HCT116 (cell line): ENCODE measurements around the gene NDUFB6. TPM values are rescaled to one million over a fixed set of nuclear protein-coding genes. Genes with fewer than 3 reads are reported as not detected.

ENCODE experiments used
- ATAC-seq: fragments of 200-7000 bp; cut with Tn5 transposase; 2 replicates; pipeline ENCODE4 v1.9.1; 2020; ENCODE audit warnings: mild to moderate bottlenecking, moderate library complexity
- BruUV-seq: library from RNA; stranded (reverse); fragments of 400-500 nt; replicated peaks from 2 replicates; lab custom pipeline; 2021; lab: Mats Ljungman, UMichigan
- CTCF ChIA-PET: fragments of 300-600 bp; sonication (Branson Sonifier 250); formaldehyde crosslinking; loops from one replicate; lab custom pipeline; 2021; ENCODE audit warnings: antibody characterized with exemption; lab: Charles Lee
- POLR2A ChIA-PET: fragments of 300-600, 350-600 bp; sonication (Branson Sonifier 250); formaldehyde crosslinking; loops from one replicate; lab custom pipeline; 2021; ENCODE audit warnings: antibody characterized with exemption; lab: Charles Lee
- RAD21 ChIA-PET, 2 experiments: fragments of 300-600 bp; sonication (Branson Sonifier 250); formaldehyde crosslinking; loops; one replicate each; lab custom pipeline; 2023; ENCODE audit warnings: low total read pairs in 2 of 2; ENCODE audit not compliant: uncharacterized antibody in 2 of 2, unreplicated experiment in 2 of 2, low non-redundant PET in 1 of 2; lab: Charles Lee
- DNase-seq: peaks from one replicate; pipeline ENCODE4 v3.0.0-alpha.2; 2010; ENCODE audit warnings: low read depth, low spot score
- H2AFZ ChIP-seq: fragments of 200-600 bp; shearing (Covaris generic), sonication (generic); 2 replicates; pipeline ENCODE4 v1.6.1; 2017; ENCODE audit warnings: low read depth, mixed run types, mixed read lengths, antibody characterized with exemption, low read length; ENCODE audit not compliant: poor library complexity, severe bottlenecking
- H3K27ac ChIP-seq: 2 replicates; pipeline ENCODE4 v1.5.1; 2012; ENCODE audit warnings: low read depth, low read length
- H3K27me3 ChIP-seq: fragments of 200-600 bp; sonication (generic); 2 replicates; pipeline ENCODE4 v1.6.1; 2016; ENCODE audit warnings: mixed run types, low read length, mixed read lengths; ENCODE audit not compliant: insufficient read depth
- H3K36me3 ChIP-seq, 2 experiments: fragments of 200-500 bp in 1 of 2; fragments of 200-600 bp in 1 of 2; sonication (Bioruptor generic) in 1 of 2; sonication (generic) in 1 of 2; 2 replicates each; pipeline versions ENCODE4 v1.5.1 to v1.6.1; 2014 to 2016; ENCODE audit warnings: low read length in 2 of 2, inconsistent platforms in 1 of 2, mixed read lengths in 1 of 2, mixed run types in 1 of 2; ENCODE audit not compliant: insufficient read depth in 2 of 2, control insufficient read depth in 1 of 2
- H3K4me1 ChIP-seq, 2 experiments: fragments of 200-600 bp in 1 of 2; sonication (generic) in 1 of 2; 2 replicates each; pipeline versions ENCODE4 v1.5.1 to v1.6.1; 2012 to 2017; ENCODE audit warnings: low read length in 2 of 2, inconsistent platforms in 1 of 2, mild to moderate bottlenecking in 1 of 2, mixed read lengths in 1 of 2, mixed run types in 1 of 2, moderate library complexity in 1 of 2; ENCODE audit not compliant: insufficient read depth in 2 of 2, control insufficient read depth in 1 of 2
- H3K4me2 ChIP-seq: fragments of 200-600 bp; sonication (generic); 2 replicates; pipeline ENCODE4 v1.6.1; 2017; ENCODE audit warnings: mixed run types, low read length, mixed read lengths
- H3K4me3 ChIP-seq, 2 experiments: fragments of 200-600 bp in 1 of 2; sonication (generic) in 1 of 2; replicated peaks in 1 of 2; 2 replicates each; pipeline ENCODE4 v1.5.1; 2011 to 2016; ENCODE audit warnings: low read length in 2 of 2, control low read depth in 1 of 2, low read depth in 1 of 2, mild to moderate bottlenecking in 1 of 2, mixed read lengths in 1 of 2, mixed run types in 1 of 2
- H3K79me2 ChIP-seq: fragments of 200-600 bp; sonication (generic); 2 replicates; pipeline ENCODE4 v1.6.1; 2017; ENCODE audit warnings: mild to moderate bottlenecking, mixed run types, low read length, moderate library complexity, mixed read lengths; ENCODE audit not compliant: insufficient read depth
- H3K9ac ChIP-seq: fragments of 200-600 bp; sonication (generic); 2 replicates; pipeline ENCODE4 v1.6.1; 2016; ENCODE audit warnings: low read length, mixed read lengths
- H3K9me2 ChIP-seq: fragments of 200-600 bp; sonication (generic), shearing (Covaris generic); 2 replicates; pipeline ENCODE4 v1.6.1; 2017; ENCODE audit warnings: mixed run types, mild to moderate bottlenecking, moderate library complexity; ENCODE audit not compliant: insufficient read depth
- H3K9me3 ChIP-seq, 2 experiments: fragments of 200-500 bp in 1 of 2; fragments of 200-600 bp in 1 of 2; sonication (Bioruptor generic) in 1 of 2; sonication (generic) in 1 of 2; 2 replicates each; pipeline ENCODE4 v1.6.1; 2014 to 2017; ENCODE audit warnings: low read length in 2 of 2, mixed read lengths in 2 of 2, inconsistent platforms in 1 of 2, low read depth in 1 of 2, mild to moderate bottlenecking in 1 of 2, mixed run types in 1 of 2, moderate library complexity in 1 of 2; ENCODE audit not compliant: control insufficient read depth in 1 of 2, insufficient read depth in 1 of 2
- H4K20me1 ChIP-seq: fragments of 200-600 bp; sonication (generic), shearing (Covaris generic); 2 replicates; pipeline ENCODE4 v1.6.1; 2017; ENCODE audit warnings: mixed run types, mild to moderate bottlenecking, moderate library complexity; ENCODE audit not compliant: insufficient read depth
- CBX3 ChIP-seq: IDR thresholded peaks from 2 replicates; pipeline ENCODE4 v1.6.1; 2012; ENCODE audit warnings: low read depth
- EGR1 ChIP-seq: IDR thresholded peaks from 2 replicates; pipeline ENCODE4 v1.6.1; 2012; ENCODE audit warnings: low read depth
- ELF1 ChIP-seq: IDR thresholded peaks from 2 replicates; pipeline ENCODE4 v1.6.1; 2012; ENCODE audit warnings: low read depth, borderline replicate concordance
- EZH2 ChIP-seq: fragments of 200-600 bp; sonication (generic); IDR thresholded peaks from 2 replicates; pipeline ENCODE4 v1.6.1; 2017; ENCODE audit warnings: antibody characterized with exemption, mixed run types
- EZH2phosphoT487 ChIP-seq: fragments of 200-600 bp; IDR thresholded peaks from 2 replicates; pipeline ENCODE4 v1.6.1; 2018; ENCODE audit warnings: antibody characterized with exemption, borderline replicate concordance
- FOSL1 ChIP-seq: IDR thresholded peaks from 2 replicates; pipeline ENCODE4 v1.6.1; 2012; ENCODE audit warnings: low read depth
- JUND ChIP-seq: IDR thresholded peaks from 2 replicates; pipeline ENCODE4 v1.6.1; 2012
- POLR2A ChIP-seq: IDR thresholded peaks from 2 replicates; pipeline ENCODE4 v1.7.0; 2011; ENCODE audit warnings: borderline replicate concordance; ENCODE audit not compliant: insufficient read depth, insufficient read length; ENCODE audit errors: extremely low read depth
- POLR2AphosphoS5 ChIP-seq: IDR thresholded peaks from 2 replicates; pipeline ENCODE4 v1.6.1; 2011; ENCODE audit warnings: mild to moderate bottlenecking, low read depth, low read length, moderate library complexity
- RAD21 ChIP-seq: IDR thresholded peaks from 2 replicates; pipeline ENCODE4 v1.6.1; 2012; ENCODE audit warnings: low read depth, mild to moderate bottlenecking
- SP1 ChIP-seq: IDR thresholded peaks from 2 replicates; pipeline ENCODE4 v1.6.1; 2012; ENCODE audit warnings: low read depth
- SRF ChIP-seq: IDR thresholded peaks from 2 replicates; pipeline ENCODE4 v1.6.1; 2012; ENCODE audit warnings: low read depth
- TCF7L2 ChIP-seq: IDR thresholded peaks from 2 replicates; pipeline ENCODE4 v1.7.0; 2011; ENCODE audit warnings: borderline replicate concordance, inconsistent platforms; ENCODE audit not compliant: insufficient read depth, insufficient read length; ENCODE audit errors: extremely low read depth
- YY1 ChIP-seq: IDR thresholded peaks from 2 replicates; pipeline ENCODE4 v1.6.1; 2011; ENCODE audit warnings: low read length, low read depth, moderate library complexity, mild to moderate bottlenecking; ENCODE audit not compliant: insufficient replicate concordance; ENCODE audit errors: extremely low read depth
- ZFX ChIP-seq: fragments of 450-650 bp; IDR thresholded peaks from 2 replicates; pipeline ENCODE4 v1.6.1; 2017
- ZNF274 ChIP-seq: fragments of 200-500 bp; sonication (Bioruptor generic); IDR thresholded peaks from 2 replicates; pipeline ENCODE4 v1.6.1; 2014; ENCODE audit warnings: mild to moderate bottlenecking, low read depth, low read length, inconsistent platforms
- intact Hi-C: fragments of 100-400 bp; cut with micrococcal nuclease; formaldehyde crosslinking; loops from 2 replicates; pipeline ENCODE4 v1.10.0; 2022
- total RNA-seq: library from RNA; stranded (reverse); gene quantifications from one replicate; pipeline ENCODE4 v1.2.1, GENCODE V29; 2021; ENCODE audit not compliant: unreplicated experiment
- TF ChIP-seq, protein P1 (sequence below): IDR thresholded peaks from 2 replicates; pipeline ENCODE4 v1.6.1; 2012
- TF ChIP-seq, protein P2 (sequence below): IDR thresholded peaks from 2 replicates; pipeline ENCODE4 v1.6.1; 2012
- TF ChIP-seq, protein P3 (sequence below): IDR thresholded peaks from 2 replicates; pipeline ENCODE4 v1.6.1; 2012; ENCODE audit warnings: low read depth

Gene NDUFB6
- total RNA-seq, 1 experiment from 2014 or later, result 68.9 TPM

DNA sequence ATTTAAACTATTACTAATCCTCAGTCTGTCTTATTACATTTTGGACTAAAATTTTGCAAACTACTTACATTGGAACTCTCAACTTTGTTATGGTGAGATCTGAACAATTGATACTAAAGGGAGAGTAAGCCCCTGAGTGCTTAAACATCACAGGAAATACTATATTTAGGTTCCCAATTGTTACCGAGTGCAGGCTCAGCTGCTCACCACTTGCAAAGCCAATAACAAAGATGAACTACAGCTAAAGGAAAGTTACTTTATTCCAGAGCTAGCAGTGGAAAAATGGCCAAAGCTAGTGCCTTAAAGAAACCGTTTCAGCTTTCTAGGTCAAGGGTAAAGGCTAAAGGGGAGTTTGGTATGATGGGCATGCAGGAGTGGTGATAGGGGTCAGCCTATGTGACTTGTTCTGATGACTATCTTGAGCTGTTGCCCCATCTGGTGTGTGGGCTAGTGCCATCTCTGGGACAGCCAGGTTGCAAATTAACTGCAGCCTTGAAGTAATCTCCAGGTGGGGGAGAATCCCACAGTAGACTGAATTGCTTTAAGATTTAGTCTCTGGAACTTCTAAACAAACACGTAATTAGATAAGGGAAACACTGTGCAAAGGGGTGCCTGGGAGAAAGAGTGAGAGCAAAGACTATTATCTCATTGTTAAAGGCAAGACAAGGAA is 7.8 kb upstream of the NDUFB6 start:
- POLR2A ChIA-PET, result interaction anchor here (1.2 to 3.7 kb wide), 3 partner anchors 28 to 443 kb away, joined by 3 to 24 read pairs (median 3); partner anchors contain the start of genes SMIM27 and TOPORS
- BruUV-seq, result no TSS peak
- Histone ChIP-seq H3K36me3 (no peaks in the 10 kb centered on the region), H3K9me3 (no peaks in the 10 kb centered on the region), H3K4me3 (no peak overlapping the region), H3K9me2 (no peaks in the 10 kb centered on the region), H3K27ac (no peak overlapping the region), H3K4me1 (no peaks in the 10 kb centered on the region), H2AFZ (no peak overlapping the region), H3K27me3 (no peaks in the 10 kb centered on the region), H4K20me1 (no peaks in the 10 kb centered on the region), H3K4me2 (no peak overlapping the region), H3K9ac (no peak overlapping the region), H3K79me2 (no peaks in the 10 kb centered on the region)
- ATAC-seq (peak; percentile 38; the same call in 1 of the 2 replicates), DNase-seq (no peak)
- RAD21 ChIA-PET, result interaction anchor here (1.4 to 4.0 kb wide), 4 partner anchors 202 to 388 kb away, joined by 6 to 38 read pairs (median 21); no protein-coding TSS in a partner anchor
- TF ChIP-seq TCF7L2 (no peak), EGR1 (no peak), EZH2phosphoT487 (no peak), RAD21 (no peak), CBX3 (no peak), EZH2 (no peak), POLR2AphosphoS5 (no peak), POLR2A (no peak), SP1 (no peak), JUND (no peak), ELF1 (no peak), ZFX (no peak), FOSL1 (no peak), ZNF274 (no peak), YY1 (no peak), SRF (no peak)
- TF ChIP-seq, protein P1, sequence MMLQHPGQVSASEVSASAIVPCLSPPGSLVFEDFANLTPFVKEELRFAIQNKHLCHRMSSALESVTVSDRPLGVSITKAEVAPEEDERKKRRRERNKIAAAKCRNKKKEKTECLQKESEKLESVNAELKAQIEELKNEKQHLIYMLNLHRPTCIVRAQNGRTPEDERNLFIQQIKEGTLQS, result no peak
- TF ChIP-seq, protein P2, sequence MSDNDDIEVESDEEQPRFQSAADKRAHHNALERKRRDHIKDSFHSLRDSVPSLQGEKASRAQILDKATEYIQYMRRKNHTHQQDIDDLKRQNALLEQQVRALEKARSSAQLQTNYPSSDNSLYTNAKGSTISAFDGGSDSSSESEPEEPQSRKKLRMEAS, result no peak
- TF ChIP-seq, protein P3, sequence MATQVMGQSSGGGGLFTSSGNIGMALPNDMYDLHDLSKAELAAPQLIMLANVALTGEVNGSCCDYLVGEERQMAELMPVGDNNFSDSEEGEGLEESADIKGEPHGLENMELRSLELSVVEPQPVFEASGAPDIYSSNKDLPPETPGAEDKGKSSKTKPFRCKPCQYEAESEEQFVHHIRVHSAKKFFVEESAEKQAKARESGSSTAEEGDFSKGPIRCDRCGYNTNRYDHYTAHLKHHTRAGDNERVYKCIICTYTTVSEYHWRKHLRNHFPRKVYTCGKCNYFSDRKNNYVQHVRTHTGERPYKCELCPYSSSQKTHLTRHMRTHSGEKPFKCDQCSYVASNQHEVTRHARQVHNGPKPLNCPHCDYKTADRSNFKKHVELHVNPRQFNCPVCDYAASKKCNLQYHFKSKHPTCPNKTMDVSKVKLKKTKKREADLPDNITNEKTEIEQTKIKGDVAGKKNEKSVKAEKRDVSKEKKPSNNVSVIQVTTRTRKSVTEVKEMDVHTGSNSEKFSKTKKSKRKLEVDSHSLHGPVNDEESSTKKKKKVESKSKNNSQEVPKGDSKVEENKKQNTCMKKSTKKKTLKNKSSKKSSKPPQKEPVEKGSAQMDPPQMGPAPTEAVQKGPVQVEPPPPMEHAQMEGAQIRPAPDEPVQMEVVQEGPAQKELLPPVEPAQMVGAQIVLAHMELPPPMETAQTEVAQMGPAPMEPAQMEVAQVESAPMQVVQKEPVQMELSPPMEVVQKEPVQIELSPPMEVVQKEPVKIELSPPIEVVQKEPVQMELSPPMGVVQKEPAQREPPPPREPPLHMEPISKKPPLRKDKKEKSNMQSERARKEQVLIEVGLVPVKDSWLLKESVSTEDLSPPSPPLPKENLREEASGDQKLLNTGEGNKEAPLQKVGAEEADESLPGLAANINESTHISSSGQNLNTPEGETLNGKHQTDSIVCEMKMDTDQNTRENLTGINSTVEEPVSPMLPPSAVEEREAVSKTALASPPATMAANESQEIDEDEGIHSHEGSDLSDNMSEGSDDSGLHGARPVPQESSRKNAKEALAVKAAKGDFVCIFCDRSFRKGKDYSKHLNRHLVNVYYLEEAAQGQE, result no peak
- intact Hi-C loops, result loop anchor here (1.0 to 10.0 kb wide), 4 partner anchors 122 to 644 kb away; no protein-coding TSS in a partner anchor
- CTCF ChIA-PET, result interaction anchor here (0.9 to 13.3 kb wide), 23 partner anchors 8 to 645 kb away, joined by 3 to 553 read pairs (median 7); partner anchors contain the start of genes ACO1, APTX, DNAJA1 and NDUFB6
